DOHH2 (cell line): ENCODE results near the gene OCA2.

ENCODE experiments used
- EZH2phosphoT487 ChIP-seq: fragments of 200-600 bp; sonication (generic); IDR thresholded peaks from 2 replicates; pipeline ENCODE4 v1.6.1; 2017; ENCODE audit warnings: borderline replicate concordance, mild to moderate bottlenecking, antibody characterized with exemption, low read length, moderate library complexity, mixed read lengths
- TF ChIP-seq, protein P1 (sequence below): fragments of 200-600 bp; sonication (generic); IDR thresholded peaks from one replicate; pipeline ENCODE4 v1.5.1; 2014; ENCODE audit warnings: antibody characterized with exemption, mild to moderate bottlenecking, low read depth, low read length; ENCODE audit not compliant: poor library complexity, severe bottlenecking

GRCh38 chr15:27722102-27722501, 377.0 kb downstream of the OCA2 start:
- TF ChIP-seq, protein P1, sequence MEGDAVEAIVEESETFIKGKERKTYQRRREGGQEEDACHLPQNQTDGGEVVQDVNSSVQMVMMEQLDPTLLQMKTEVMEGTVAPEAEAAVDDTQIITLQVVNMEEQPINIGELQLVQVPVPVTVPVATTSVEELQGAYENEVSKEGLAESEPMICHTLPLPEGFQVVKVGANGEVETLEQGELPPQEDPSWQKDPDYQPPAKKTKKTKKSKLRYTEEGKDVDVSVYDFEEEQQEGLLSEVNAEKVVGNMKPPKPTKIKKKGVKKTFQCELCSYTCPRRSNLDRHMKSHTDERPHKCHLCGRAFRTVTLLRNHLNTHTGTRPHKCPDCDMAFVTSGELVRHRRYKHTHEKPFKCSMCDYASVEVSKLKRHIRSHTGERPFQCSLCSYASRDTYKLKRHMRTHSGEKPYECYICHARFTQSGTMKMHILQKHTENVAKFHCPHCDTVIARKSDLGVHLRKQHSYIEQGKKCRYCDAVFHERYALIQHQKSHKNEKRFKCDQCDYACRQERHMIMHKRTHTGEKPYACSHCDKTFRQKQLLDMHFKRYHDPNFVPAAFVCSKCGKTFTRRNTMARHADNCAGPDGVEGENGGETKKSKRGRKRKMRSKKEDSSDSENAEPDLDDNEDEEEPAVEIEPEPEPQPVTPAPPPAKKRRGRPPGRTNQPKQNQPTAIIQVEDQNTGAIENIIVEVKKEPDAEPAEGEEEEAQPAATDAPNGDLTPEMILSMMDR, result no peak
- no peak for TF ChIP-seq EZH2phosphoT487
